OCI-M2 (cell line): ENCODE results near the gene FLNC.

Source experiments
- DNase-seq: peaks from one replicate; lab custom pipeline; 2025; ENCODE audit not compliant: unreplicated experiment; lab: John Stamatoyannopoulos, UW

FLNC gene

DNA sequence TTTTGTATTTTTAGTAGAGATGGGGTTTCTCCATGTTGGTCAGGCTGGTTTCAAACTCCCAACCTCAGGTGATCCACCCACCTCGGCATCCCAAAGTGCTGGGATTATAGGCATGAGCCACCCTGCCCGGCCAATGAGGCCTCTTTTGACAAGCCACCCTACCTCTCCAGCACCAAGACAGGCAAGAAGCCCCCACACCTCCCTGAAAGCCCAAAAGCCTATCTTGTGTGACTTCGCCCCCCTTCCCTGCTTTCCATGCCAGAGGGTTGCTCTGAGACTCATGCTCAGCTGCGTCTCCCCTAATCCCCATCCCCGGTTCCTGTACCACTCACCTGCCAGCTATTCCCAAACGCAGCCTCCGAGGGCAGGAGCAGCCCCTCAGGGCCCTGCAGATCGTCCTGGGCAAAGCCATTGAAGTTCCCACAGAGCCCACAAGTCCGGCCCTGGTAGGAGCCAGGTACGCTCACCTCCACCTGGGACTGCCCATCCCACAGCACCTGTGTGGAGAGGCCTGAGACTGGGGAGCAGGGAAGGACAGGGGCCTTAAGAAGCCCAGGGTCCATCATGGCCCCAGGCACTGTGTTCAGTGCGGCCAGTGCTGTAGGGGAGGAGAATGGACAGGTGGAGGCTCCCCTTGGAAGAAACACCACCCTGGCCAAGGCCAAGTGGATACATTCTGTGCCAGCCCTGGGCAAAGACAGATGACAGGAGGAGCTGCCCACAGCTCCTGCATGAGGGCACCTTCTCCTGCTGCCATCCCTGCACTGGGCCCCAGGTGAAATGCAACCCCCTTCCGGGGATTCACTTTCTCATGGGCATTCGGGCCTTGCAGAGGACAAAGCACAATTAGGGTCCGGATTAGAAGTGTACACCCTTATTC, 48.3 kb downstream of the FLNC start:
- DNase-seq = no peak

DNA sequence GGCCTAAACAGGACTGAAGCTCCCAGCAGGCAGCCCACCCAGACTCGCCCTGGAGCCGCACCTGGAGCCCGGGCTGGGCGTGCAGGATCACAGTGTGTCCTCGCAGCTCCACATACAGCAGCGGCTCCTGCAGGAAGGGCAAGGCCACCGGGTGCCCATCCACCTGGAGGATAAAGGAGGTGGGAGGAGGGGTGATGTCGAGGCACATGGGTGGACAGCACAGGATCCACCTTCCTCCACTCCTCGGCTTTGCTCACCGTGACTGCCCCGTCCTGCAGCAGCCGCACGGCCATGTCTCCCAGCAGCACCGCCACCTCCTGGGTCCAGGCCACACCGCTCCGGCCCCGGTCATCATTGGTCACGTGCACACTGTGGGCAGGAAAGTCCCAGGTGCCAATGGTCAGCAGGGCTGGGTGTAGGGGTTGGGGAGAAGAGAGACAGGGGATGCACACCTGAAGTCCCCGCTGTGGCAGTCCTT, 49.3 kb downstream of the FLNC start:
- no peak for DNase-seq

DNA sequence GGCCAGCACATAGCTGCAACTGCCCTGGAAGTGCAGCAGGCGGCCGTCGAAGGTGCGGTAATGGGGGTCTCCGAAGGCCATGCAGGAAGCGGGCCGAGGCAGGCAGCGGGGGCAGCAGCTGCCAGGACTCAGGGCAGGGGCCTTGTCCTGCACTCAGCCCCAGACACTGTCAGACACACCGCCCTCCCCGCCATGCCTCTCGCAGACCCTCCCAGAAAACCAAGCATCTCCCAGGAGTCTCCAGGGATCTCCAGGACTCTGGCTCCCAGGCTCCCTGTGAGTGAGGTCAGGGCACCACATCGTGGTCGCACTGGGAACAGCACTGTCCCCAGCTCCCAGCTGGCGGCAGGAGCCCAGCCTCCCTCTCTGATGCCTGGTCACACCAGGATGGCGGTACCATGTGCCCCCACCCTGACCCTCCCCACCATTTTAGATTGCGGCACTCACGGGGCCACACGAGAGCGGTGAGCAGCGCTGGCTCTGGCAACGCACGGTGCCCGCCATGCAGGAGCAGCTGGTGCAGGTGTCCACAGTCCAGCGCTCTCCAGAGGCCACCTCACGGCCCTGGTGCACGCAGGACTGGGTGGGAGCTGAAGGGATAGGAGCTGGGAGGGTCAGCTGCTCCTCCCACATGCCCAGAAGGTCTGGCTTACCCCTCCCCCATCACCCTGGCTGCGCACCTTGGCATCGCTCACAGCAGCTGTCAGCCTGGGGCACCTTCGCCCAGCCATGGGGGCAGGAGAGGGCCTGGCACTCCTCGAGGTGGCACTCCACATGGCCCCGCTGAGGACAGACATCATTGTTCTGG, 49.9 kb downstream of the FLNC start:
- no peak for DNase-seq

DNA sequence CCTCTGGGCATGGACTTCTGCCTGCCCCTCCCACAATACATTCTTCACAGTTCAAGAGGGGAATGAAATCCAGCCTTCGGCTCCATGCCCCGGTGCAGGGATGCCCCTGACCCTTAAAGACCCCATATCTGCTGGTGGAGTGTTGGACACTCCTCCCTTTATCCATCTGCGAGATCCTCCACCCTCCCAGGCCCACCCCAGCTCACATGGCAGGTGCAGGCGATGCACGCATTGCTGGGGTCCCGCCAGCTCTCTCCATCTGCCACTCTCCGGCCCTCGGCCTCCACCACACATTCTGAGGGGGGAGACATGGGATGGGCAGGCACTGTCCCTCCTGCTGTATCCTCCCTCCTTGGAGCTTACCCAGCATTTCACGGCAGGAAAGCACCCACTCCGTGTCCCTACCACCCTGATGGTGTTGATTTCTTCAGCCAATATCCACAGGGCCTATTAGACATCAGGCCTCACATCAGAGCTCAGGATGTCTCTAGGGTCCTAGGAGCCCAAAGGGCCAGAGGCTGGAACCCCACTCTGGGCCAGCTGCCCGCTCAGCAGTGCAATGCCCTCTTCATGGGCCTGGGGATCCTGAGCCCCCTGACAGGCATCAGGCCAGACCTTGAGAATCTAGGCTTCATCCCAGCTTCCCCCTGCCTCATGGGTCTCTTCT, 50.7 kb downstream of the FLNC start:
- DNase-seq = no peak

DNA sequence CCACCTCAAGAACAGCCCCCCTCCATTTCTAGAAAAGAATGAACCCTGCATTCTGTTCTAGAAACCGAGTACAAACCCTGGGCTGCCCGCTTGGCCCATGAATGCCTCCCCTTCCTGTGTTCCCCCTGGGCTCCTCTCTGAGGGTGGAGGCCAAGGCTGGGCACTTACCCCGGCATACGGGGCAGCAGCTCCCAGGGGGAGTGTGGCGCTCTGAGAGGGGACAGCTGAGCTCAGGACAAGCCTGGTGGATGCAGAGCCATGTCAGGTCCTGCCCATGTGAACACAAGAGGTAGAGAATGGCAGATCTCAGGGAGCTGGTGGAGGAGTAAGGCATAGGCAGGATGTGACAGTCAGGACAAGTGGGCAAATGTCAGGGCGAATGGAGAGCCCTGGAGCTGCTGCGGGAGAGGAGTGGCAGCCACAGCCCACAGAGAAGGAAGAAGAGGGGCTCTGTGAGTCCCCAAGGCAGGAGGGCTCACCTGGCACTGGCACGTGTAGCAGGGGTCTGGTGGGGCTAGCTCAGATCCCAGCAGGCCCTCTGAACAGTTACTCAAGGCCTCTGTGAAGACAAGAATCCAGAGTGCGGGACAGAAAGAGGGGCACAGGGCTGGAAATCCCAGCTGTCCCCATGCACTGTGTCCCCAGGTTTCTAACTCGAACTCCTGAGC, 51.4 kb downstream of the FLNC start:
- no peak for DNase-seq

DNA sequence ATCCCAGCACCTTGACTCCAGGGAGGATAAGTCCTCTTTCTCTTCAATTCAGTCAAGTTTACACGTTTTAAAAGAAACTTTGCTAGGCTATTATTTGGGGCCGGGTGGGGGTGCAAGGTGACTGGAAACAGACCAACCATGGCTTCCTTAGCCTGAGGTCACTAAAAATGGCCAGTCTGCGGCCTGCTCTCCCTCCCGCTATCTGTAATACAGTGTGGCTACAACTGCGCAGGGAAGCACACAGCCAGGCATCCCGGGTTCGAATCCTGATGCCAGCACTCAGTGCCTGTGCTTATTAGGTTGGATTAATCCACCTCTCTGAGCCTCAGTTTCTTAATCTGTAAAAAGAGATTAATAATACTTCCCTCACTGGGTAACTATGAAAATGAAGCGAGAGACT, 51.9 kb downstream of the FLNC start:
- no peak for DNase-seq

DNA sequence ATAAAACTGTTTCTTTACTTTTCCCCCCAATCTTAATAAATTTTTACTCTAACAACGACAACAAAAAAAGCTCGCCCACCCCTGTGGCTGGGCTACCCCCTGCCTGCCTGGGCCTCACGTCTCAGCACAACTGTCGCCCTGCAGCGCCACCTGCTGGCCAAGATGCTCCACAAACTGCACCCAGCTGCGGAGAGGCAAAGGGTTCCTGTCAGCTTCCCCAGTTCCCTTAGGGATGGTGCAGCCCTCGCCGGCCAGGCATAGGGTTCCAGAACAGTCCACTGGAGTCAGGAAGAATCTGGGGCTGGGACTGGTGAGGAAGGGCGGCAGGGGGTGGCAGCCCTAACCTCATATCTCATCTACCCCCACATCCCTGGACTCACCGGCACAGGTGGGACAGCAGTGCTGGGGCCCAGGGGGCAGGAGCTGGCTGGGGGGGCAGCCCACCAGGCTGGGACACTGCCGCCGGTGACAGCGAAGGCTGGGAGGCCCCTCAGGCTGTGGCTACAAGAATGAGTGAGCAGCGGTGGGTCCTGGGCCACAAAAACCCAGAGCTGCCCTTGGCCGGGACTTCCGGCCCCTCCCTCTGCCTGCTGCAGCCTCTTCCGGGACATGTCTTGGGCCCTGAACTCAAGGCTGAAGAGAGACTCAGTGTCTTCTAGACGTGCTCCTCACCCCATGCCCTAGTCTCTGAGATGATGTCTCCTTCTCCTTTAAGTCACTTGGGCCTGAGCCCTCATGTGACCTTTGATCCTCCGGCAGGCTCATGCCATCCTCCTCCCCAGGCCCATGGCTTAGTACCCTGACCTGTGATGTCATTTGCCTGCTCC, 53.6 kb downstream of the FLNC start:
- peak; percentile 74 for DNase-seq

DNA sequence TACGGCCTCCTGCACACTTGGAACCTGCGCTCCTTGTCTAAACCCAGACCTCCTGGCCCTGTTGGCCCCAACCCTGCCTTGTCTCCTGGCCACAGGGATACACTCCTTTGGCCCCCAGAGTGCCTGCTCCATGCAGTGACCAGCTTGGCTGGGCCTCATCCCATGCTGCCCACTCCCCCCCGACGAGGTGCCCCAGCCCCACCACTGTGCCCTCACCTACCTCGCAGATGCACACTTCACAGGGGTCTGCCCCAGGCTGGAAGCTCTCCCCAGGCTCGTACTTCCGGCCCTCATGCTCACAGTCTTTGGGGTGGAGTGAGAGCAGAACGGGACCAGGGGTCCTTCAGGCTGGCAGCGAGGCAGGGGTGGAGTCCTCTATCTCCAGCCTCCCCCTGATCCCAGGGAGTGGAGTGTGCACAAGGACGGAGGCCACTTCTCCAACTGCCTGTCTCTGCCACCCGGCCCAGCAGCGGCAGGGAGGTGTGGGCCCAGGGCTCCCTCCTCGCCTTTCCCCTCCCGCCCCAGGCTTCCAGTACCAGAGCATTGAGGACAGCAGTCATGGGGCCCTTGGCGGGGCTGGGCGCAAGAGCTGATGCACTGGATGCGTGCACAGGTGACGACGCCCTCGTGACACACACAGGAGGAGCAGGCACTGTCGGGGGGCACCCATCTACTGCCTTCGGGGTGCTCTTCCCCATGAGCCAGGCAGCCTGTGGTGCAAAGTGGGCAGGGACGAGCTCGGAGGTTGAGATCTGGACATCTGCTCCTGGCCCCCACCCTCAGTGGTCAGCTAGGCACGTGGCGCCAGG, 54.6 kb downstream of the FLNC start:
- DNase-seq = no peak

DNA sequence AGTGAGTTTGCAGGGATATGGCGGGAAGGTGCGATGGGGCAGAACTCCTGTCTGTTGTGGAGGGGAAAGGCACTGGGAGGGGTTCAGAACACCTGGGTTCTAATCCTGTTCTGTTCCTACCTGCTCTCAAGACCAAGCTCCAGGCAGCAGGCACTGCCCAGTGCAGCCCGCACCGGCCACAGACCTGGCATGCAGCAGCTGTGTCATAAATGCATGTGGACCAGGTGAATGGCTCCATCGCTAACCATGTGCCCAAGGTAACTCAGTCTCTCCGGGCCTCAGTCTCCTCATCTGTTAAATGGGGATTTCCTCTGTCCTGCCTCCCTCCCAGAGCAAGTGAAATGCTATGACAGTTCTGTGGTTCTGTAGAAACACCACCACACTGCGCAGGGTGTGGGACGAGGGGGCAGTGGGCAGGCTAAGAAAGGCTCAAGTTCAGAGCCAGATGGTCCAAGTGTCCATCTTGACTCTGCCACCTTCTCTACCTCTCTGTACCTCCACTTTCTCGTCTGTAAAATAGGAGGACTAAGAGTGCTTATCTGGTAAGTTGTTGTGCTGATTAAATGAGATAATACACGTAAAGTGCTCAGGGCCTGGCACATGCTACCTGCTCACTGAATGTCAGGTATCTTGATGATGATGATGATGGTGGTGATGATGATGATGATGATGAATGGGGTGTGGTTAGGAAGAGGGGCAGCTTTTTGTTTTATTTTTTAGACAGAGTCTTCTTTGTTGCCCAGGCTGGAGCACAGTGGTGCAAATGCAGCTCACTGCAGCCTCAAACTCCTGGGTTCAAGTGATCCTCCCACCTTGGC, 55.4 kb downstream of the FLNC start:
- no peak for DNase-seq

DNA sequence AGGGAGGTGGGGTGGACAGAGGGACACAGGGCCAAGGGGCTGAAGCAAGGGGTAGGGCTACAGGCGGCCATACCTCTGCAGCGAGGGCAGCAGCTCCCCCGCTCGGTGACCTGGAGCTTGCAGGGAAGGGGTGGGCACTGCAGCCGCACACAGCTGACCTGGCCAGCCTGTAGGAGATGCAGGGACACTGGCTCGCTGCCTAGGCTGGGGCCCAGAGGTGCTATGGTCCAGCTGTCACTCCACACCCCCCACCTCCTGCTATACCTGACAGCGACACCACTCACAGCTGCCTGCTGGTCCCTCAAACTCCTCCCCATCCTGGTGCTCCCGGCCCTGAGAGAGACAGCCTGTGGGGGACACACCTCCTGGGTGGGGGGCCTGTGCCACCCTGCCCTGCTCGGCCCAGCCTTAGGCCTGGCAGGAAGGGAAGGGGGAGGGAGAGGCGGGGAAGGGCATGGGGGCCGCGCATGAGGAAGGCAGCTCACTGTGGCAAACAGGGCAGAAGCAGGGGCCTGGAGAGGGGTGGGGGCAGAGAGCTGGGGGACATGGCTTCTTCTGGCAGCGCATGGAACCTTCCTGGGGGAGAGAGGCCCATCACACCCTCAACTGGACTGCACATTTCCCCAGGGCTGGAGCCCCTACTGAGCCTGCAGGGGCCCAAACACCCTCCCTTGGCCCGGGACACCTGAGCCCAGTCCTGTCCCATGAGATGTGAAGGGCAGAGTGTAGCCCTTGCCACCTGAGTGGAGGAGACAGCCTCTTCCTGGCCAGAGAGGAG, 56.4 kb downstream of the FLNC start:
- DNase-seq = no peak

DNA sequence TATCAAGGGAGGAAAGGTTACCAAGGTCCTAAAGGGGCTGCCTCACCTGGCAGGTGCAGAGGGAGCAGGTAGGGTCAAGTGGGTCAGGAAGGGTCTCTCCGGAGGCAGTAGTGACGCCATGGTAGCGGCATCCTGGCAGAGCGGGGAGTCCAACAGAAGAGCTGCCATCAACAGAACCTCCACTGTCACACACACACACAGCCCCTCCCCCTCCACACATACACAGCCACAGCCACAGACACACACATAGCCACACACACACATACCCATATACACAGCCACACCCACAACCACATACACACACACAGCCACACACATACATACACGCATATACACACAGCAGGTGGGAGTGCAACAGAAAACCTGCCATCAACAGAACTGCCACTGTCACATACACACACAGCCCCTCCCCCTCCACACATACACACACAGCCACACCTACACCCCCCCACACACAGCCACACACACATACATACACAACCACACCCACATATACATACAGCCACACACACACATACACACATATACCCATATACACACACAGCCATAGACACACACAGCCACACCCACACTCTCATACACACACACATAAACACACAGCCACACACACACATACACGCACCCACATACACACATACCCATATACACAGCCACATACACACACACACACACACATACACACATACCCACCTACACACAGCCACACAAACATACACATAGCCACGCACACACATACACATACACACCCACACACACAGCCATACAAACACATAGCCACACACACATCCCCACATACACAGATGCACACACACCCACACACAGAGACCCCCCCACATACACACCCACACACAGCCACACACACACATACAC, 57.2 kb downstream of the FLNC start:
- no peak for DNase-seq

DNA sequence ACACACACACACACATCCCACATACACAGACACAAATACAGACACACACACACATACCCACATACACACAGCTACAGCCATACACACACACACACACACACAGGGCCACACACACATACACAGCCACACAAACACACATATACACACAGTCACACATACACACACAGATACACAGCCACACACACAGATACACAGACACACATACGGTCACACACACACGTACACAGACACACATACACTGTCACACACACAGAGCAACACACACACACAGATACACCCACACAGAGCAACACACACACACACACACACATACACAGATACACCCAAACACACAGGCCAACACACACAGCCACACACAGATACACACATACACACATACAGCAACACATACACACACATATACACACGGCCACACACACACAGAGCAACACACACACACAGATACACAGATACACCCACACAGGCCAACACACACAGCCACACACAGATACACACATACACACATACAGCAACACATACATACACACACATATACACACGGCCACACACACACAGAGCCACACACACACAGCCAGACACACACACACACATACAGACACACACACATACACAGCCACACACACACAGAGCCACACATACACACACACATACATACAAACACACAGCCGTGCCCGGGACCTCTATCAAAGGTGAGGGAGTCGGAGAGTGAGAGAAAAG, 58.0 kb downstream of the FLNC start:
- DNase-seq = no peak

DNA sequence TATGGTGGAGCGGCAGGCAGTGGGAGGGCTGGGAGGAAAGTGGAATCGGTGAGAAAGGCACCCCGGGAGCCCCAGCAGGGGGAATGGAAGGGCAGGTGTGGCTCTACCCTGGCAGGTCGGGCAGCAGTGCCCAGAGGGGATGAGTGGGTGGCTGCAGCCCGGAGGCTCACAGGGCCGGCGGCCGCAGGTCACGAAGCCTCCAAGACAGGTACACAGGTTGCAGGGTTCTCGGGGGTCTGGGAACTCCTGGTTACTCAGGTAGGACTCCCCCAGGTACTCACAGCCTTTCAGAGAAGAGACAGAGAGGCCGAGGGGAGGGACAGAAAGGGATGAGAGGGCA, 58.5 kb downstream of the FLNC start:
- no peak for DNase-seq

DNA sequence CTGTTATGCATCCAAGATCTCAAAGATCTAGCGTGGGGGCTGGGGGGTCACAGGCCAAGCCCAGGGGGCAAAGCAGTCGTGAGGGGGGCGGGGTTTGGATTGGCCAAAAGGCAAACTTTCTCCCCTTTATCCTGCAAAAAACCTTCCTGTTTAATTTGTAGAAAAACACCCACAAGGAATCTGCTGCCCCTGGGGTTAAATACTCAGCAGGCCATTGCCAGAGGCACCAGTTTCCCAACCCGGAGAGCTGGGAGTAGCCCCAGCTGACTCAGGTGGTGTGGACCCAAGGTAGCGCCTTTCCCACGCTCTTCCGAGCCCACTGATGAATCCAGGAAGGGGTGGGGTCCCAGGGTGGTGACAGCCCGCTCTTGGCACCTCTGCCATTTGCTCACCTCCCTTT, 58.9 kb downstream of the FLNC start:
- DNase-seq = no peak

DNA sequence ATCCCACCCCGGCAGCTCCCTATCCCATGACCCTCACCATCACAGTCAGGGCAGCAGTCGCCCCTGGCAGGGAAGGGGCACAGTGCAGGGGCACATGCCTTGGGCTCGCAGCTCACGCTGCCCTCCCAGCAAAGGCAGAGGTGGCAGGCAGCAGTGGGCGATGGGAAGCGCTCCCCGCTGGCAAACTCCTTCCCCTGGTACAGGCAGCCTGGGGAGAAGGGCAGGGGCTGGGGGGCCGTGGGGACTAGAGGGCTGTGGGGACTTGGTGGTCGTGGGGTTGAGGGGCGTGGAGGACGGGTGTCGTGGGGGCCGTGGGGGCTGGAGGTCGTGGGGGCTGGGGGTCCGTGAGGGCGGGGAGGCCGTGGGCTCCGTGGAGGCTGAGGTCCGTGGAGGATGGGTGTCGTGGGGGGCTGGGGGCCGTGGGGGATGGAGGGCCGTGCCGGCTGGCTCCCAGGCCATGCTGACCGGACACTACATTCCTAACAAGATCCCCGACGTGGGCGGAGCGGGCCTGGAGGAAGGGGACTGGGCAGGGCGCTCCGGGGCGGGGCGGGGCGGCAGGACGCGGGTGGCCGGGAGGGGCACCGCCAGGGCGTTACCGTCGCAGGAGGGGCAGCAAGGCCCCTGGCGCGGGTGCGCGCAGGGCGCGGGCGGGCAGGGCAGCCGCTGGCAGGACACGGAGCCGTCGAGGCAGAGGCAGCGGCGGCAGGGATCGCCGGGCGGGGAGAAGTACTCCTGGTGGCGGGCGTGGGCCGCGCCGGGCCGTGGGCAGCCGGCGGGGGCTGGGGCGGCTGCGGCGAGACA, 60.3 kb downstream of the FLNC start:
- no peak for DNase-seq
